Epithelial cell of proximal tubule (primary cell): ENCODE data around the gene AP3M1. TPM values are rescaled to one million over a fixed set of nuclear protein-coding genes. Genes with fewer than 3 reads are reported as not detected.
A peak's percentile ranks its signal among the peaks of the same experiment; 100 is the strongest.

Experiments used
- DNase-seq: peaks from one replicate; pipeline ENCODE4 v3.0.0-alpha.2; 2011; ENCODE audit warnings: low read depth
- H3K4me3 ChIP-seq: 2 replicates; pipeline ENCODE4 v1.5.1; 2011; ENCODE audit warnings: low read depth, mild to moderate bottlenecking, low read length
- total RNA-seq: library from RNA; depleted of rRNA; stranded (reverse); fragments of >200 nt; gene quantifications from 2 replicates; pipeline ENCODE4 v1.2.3, GENCODE V29; 2015
- TF ChIP-seq, protein P1 (sequence below): conservative IDR thresholded peaks from 2 replicates; pipeline ENCODE4 v1.5.1; 2012; ENCODE audit warnings: low read depth, mild to moderate bottlenecking, low read length

The AP3M1 gene
- total RNA-seq, 1 donor from 2014 or later: 39.3 TPM

DNA sequence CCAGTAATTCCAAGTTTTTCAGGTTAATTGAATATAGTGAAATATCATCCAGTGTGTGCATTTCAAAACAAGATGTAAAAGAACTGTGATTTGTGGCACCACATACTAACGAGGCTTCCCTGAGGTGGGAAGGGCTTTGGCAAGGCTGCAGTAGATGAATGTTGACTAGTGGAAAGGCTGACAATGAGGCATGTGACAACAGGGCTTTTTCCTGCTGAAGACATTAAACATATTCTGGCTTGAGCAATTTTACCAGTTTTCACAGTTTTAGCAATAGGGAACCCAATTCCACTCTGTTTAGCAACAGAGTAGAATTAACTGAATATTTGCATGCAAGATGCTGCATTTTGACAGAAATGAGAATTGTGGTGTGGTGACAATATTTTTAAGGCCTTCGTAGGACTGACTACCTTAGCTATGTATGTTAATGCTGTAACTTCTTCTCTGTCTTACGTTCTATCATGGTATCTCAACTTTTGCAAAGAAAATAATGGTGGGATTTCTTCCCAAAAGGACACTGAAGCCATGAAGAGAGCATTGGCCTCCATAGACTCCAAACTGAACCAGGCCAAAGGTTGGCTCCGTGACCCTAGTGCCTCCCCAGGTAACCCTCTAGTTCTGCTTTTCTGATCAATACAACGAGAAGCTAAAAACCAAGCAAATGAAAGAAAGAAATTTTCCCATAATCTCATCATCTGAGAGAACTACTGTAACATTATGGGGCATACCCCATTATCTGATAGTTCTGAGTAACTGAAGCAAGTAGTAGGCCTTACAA, 68.5 kb downstream of the AP3M1 start:
- no peak overlapping the region for H3K4me3 ChIP-seq
- TF ChIP-seq, protein P1, sequence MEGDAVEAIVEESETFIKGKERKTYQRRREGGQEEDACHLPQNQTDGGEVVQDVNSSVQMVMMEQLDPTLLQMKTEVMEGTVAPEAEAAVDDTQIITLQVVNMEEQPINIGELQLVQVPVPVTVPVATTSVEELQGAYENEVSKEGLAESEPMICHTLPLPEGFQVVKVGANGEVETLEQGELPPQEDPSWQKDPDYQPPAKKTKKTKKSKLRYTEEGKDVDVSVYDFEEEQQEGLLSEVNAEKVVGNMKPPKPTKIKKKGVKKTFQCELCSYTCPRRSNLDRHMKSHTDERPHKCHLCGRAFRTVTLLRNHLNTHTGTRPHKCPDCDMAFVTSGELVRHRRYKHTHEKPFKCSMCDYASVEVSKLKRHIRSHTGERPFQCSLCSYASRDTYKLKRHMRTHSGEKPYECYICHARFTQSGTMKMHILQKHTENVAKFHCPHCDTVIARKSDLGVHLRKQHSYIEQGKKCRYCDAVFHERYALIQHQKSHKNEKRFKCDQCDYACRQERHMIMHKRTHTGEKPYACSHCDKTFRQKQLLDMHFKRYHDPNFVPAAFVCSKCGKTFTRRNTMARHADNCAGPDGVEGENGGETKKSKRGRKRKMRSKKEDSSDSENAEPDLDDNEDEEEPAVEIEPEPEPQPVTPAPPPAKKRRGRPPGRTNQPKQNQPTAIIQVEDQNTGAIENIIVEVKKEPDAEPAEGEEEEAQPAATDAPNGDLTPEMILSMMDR: no peak

DNA sequence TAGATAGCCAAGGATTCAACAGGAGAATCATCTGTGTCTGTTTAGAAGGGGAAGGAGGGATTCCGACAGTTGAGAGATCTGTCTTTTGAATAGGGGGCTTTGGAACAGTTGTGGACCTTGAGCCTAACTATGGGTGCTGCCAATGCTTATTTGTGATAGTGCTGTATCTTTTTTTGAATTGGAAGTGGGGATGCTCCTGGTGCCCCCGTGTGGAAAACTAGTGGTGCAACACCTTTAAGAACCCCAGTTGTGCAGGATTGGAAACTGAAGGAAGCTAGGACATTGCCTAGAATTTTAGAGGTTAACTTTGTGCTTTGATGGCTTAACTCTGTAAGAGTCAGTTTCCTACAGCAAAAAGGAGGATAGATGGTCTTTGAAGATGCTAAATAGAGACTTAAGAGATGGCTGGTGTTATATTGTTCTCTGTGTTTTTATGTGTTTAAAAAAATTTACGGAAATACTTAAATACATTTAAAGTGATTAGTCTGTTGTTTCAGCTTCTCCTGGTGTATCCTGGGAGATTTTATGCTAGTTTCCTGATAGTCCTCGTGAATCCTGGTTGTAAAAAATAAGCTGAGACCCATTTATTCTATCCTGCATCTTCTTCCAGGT, 69.3 kb downstream of the AP3M1 start:
- H3K4me3 ChIP-seq: no peak overlapping the region
- DNase-seq: no peak
- TF ChIP-seq, protein P1: peak; percentile 91

More for the DNA sequence above, 68.5 kb downstream of the AP3M1 start:
- no peak for DNase-seq

DNA sequence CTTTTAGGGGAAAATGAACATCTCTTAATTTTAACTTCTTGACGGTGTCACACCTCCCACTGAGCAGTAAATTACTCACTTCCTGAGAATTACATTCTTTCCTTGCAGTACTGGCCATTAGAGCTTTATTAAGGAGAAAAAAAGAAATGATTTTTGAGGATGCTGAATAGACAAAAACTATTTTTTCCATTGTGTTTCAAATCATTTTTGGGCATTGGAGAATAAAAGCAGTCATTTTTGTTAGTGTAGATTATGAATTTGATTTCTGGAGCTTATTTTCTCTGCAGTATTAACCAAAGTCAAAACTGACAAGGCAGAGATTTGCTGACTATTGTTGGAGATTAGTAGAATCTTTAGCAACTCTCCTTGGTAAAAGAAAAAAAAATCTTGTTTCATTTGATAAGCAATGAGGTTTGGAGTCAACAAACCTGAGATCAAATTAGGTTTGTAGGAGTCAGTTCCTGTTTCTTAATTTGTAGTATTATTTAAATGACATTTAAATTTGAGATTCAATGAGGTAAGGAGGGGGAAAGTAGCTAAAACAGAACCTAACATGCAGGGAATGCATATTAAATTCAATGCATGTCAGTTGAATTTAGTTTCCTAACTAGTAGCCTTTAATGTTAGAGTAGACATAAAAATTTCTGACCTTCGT, 70.6 kb downstream of the AP3M1 start:
- H3K4me3 ChIP-seq: no peak overlapping the region
- DNase-seq: no peak
- TF ChIP-seq, protein P1: no peak

DNA sequence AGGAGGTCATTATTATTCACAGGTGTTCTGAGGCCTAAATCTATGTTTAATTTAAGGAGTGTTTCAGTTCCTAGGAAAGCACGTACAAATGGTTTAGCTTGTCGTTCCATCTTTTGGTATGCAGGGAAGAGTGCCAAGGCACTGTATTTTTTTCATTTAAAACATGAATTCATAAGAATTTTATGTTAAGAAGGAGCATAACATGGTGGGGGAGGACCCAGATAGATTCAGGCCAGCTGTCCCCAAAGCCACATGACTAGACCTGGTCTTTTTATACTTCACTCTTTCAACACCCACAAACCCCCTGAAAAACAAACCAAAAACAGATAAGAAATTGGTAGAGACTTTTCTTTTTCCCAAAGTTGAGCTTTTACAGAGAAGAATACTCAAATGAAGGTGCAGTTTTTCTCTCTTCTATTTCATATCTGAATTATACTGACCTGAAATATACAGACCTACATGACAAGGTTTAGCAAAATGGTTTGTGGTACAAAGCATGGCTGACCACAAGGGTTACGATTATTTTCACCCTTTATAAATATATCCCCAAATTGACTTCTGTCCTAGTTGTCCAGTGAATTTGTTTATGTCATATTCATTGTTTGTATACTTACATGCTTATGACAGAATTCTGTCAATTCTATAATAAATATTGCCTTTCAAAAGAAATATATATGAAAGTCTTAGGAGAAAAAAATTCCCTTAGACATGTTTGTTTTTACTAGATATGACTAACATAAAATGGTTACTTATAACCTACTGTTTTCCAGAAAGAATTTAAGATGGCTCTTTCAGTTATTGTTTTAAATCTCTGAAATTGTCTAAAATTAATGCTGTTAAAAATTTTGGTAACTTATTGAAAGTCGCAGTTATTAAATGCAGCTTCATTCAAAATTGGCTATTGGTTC, 71.3 kb downstream of the AP3M1 start:
- DNase-seq: no peak
- H3K4me3 ChIP-seq: no peak overlapping the region
- TF ChIP-seq, protein P1: no peak

DNA sequence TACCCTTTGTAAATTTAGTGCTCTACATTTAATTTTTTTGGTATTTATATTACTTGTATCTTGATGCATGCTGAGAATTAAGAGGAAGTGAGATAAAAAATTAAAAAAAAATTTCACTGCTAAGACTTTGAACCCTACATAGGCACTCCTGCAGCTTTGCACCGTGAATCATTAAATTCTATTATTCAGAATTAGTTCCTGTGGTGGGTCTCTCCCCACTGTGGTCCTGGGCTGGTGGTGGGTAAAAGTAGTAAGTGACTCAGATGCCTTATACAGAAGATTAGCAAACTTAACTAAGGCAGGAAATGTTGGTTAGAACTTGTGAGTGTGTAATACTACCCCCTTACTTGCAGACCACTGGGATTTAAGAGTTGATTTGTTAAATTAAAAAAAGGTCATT, 72.6 kb downstream of the AP3M1 start:
- no peak overlapping the region for H3K4me3 ChIP-seq
- TF ChIP-seq, protein P1: no peak
- DNase-seq: no peak

DNA sequence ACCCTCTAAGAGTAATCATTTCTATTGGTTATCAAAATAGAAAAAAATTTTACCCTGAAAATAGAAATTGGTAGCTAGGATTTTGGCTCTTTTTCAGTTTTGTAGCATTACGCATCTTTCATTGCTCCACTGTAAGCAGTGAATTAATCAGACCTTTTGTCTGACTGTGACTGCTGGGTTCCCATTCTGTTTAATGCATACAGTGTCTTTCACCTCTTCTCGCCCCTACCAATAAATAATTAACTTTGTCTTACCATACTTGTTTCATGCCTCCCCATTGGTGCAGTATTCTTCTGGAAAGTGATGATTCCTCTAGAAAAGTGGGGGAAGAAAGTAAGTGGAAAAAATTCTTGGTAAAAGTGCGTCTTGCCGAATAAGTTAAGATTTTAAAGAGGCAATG, 73.2 kb downstream of the AP3M1 start:
- no peak for DNase-seq
- TF ChIP-seq, protein P1: no peak
- no peak overlapping the region for H3K4me3 ChIP-seq
